NT2/D1 (cell line): ENCODE data around the gene MTO1.

ENCODE experiments used
- DNase-seq: peaks from one replicate; pipeline ENCODE4 v3.0.0-alpha.2; 2011; ENCODE audit warnings: low read depth, low spot score
- H3K27me3 ChIP-seq: 2 replicates; pipeline ENCODE4 v1.6.0; 2011; ENCODE audit warnings: mild to moderate bottlenecking; ENCODE audit not compliant: insufficient read length, insufficient read depth
- H3K36me3 ChIP-seq: 2 replicates; pipeline ENCODE4 v1.6.1; 2011; ENCODE audit warnings: mild to moderate bottlenecking, low read length, mixed read lengths; ENCODE audit not compliant: insufficient read depth, insufficient read length
- H3K4me1 ChIP-seq: 2 replicates; pipeline ENCODE4 v1.5.1; 2011; ENCODE audit not compliant: insufficient read depth, insufficient read length
- H3K4me3 ChIP-seq: 2 replicates; pipeline ENCODE4 v1.5.1; 2011; ENCODE audit warnings: low read depth; ENCODE audit not compliant: insufficient read length
- H3K9ac ChIP-seq: 2 replicates; pipeline ENCODE4 v1.6.0; 2011; ENCODE audit warnings: low read depth; ENCODE audit not compliant: insufficient read length
- H3K9me3 ChIP-seq: 2 replicates; pipeline ENCODE4 v1.5.1; 2011; ENCODE audit warnings: mild to moderate bottlenecking, low read length; ENCODE audit not compliant: insufficient read depth
- SUZ12 ChIP-seq: IDR thresholded peaks from 2 replicates; pipeline ENCODE4 v1.6.1; 2011; ENCODE audit not compliant: insufficient read length, insufficient read depth; ENCODE audit errors: extremely low read depth
- YY1 ChIP-seq: IDR thresholded peaks from 2 replicates; pipeline ENCODE4 v1.6.1; 2011; ENCODE audit not compliant: insufficient read length, insufficient read depth
- ZNF274 ChIP-seq: IDR thresholded peaks from 2 replicates; pipeline ENCODE4 v1.6.1; 2011; ENCODE audit warnings: mild to moderate bottlenecking, low read depth, low read length

Gene MTO1

GRCh38 chr6:73521351-73521985, 59.9 kb downstream of the MTO1 start:
- Histone ChIP-seq H3K4me3 (peak overlapping the region; percentile 78), H3K4me1 (no peaks in the 10 kb centered on the region), H3K9ac (peak overlapping the region; percentile 96), H3K9me3 (no peaks in the 10 kb centered on the region), H3K27me3 (no peaks in the 10 kb centered on the region), H3K36me3 (peaks cover 38% of the 10 kb centered on the region)
- DNase-seq = no peak
- no peak for TF ChIP-seq ZNF274
- no peak for TF ChIP-seq SUZ12
- TF ChIP-seq YY1 = no peak

GRCh38 chr6:73523434-73524123, 62.0 kb downstream of the MTO1 start:
- no peak for DNase-seq
- H3K4me3 ChIP-seq = peak overlapping the region; percentile 42
- TF ChIP-seq SUZ12 = no peak
- no peak for TF ChIP-seq ZNF274
- TF ChIP-seq YY1 = no peak
- peak overlapping the region; percentile 77 for H3K9ac ChIP-seq
- H3K27me3 ChIP-seq = no peaks in the 10 kb centered on the region
- H3K4me1 ChIP-seq = no peaks in the 10 kb centered on the region
- H3K9me3 ChIP-seq = no peaks in the 10 kb centered on the region
- H3K36me3 ChIP-seq = peaks cover 22% of the 10 kb centered on the region

- TF ChIP-seq SUZ12 (no peak), YY1 (no peak), ZNF274 (no peak)
- H3K27me3 ChIP-seq = no peaks in the 10 kb centered on the region
Measured at GRCh38 chr6:73525546-73526330, 64.2 kb downstream of the MTO1 start.

GRCh38 chr6:73528897-73529296, 67.4 kb downstream of the MTO1 start:
- no peaks in the 10 kb centered on the region for H3K27me3 ChIP-seq
- no peak overlapping the region for H3K9ac ChIP-seq
- H3K9me3 ChIP-seq = no peaks in the 10 kb centered on the region
- no peak for TF ChIP-seq SUZ12
- no peak for TF ChIP-seq YY1
- TF ChIP-seq ZNF274 = no peak
- H3K4me1 ChIP-seq = no peaks in the 10 kb centered on the region
- no peak for DNase-seq
- H3K36me3 ChIP-seq = no peaks in the 10 kb centered on the region
- H3K4me3 ChIP-seq = no peak overlapping the region

More at GRCh38 chr6:73525546-73526330, 64.2 kb downstream of the MTO1 start:
- Histone ChIP-seq H3K9me3 (no peaks in the 10 kb centered on the region), H3K4me1 (no peaks in the 10 kb centered on the region), H3K36me3 (peaks cover under 1% of the 10 kb centered on the region), H3K9ac (no peak overlapping the region), H3K4me3 (no peak overlapping the region)
- DNase-seq = no peak

- H3K9me3 ChIP-seq = no peaks in the 10 kb centered on the region
- H3K9ac ChIP-seq = no peak overlapping the region
- no peaks in the 10 kb centered on the region for H3K36me3 ChIP-seq
- H3K4me3 ChIP-seq = no peak overlapping the region
- no peaks in the 10 kb centered on the region for H3K4me1 ChIP-seq
- DNase-seq = no peak
- TF ChIP-seq ZNF274 (no peak), YY1 (no peak), SUZ12 (no peak)
- H3K27me3 ChIP-seq = no peaks in the 10 kb centered on the region
Measured at GRCh38 chr6:73532293-73532692, 70.8 kb downstream of the MTO1 start.

GRCh38 chr6:73534628-73535027, 73.1 kb downstream of the MTO1 start:
- DNase-seq = no peak
- Histone ChIP-seq H3K9ac (no peak overlapping the region), H3K27me3 (no peaks in the 10 kb centered on the region), H3K4me1 (no peaks in the 10 kb centered on the region), H3K4me3 (no peak overlapping the region), H3K36me3 (no peaks in the 10 kb centered on the region), H3K9me3 (no peaks in the 10 kb centered on the region)
- TF ChIP-seq YY1 (no peak), ZNF274 (no peak), SUZ12 (no peak)

- Histone ChIP-seq H3K4me3 (no peak overlapping the region), H3K27me3 (no peaks in the 10 kb centered on the region), H3K9ac (no peak overlapping the region), H3K4me1 (no peaks in the 10 kb centered on the region), H3K36me3 (no peaks in the 10 kb centered on the region), H3K9me3 (no peaks in the 10 kb centered on the region)
- no peak for DNase-seq
- TF ChIP-seq YY1 (no peak), SUZ12 (no peak), ZNF274 (no peak)
Measured at GRCh38 chr6:73537677-73538076, 76.1 kb downstream of the MTO1 start.
